RWPE1 (cell line): ENCODE data around the gene GFRA1.

Source experiments
- CTCF ChIA-PET: fragments of 350-600 bp; sonication (Branson Sonifier 250); formaldehyde crosslinking; extraction: SDS; loops from one replicate; lab custom pipeline; 2021; lab: Yijun Ruan, JAX
- POLR2A ChIA-PET: fragments of 400-600 bp; formaldehyde crosslinking; extraction: SDS; loops from one replicate; lab custom pipeline; 2020; ENCODE audit warnings: antibody characterized with exemption; ENCODE audit not compliant: low non-redundant PET; lab: Yijun Ruan, JAX
- DNase-seq: peaks from one replicate; pipeline ENCODE4 v3.0.0; 2012; ENCODE audit warnings: low spot score
- H3K27ac ChIP-seq: fragments of 450-650 bp; 2 replicates; pipeline ENCODE4 v1.5.1; 2017
- TF ChIP-seq, protein P1 (sequence below): fragments of 450-650 bp; conservative IDR thresholded peaks from 2 replicates; pipeline ENCODE4 v1.5.1; 2017; ENCODE audit warnings: low read depth, mild to moderate bottlenecking

GFRA1 gene

DNA sequence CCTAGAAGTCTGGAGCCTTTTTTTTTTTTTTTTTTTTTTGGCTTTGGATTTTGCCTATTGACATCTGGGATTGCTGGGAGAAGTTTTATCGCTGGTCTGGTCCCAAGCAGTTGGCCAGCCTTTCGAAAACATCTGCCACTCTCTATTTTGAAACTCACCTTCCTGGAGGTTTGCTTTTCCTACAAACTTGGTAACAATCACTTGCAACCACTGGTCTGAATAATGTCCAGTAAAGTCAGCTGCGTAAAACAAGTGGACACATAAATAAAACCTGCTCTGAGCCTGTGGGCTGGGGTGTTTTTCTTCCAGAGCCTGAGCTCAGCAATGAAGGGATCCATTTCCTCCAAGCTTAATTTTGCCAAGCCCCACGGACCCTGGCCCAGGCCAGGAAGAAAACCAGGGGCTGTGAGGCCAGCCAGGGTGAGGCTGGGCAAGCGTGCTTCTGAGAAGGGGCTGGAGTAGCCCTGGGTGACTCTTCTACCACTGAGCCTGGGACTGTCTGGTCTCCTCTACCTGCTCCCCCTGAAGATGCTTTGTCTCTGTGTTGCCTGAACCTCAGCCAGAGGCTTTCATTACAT lies 202.2 kb downstream of the GFRA1 start:
- POLR2A ChIA-PET = interaction anchor here (0.6 kb wide), 1 partner anchor 964 kb away, joined by 8 read pairs; no protein-coding TSS in a partner anchor
- CTCF ChIA-PET = interaction anchor here (0.6 kb wide), 1 partner anchor 451 kb away, joined by 3 read pairs; no protein-coding TSS in a partner anchor
- TF ChIP-seq, protein P1, sequence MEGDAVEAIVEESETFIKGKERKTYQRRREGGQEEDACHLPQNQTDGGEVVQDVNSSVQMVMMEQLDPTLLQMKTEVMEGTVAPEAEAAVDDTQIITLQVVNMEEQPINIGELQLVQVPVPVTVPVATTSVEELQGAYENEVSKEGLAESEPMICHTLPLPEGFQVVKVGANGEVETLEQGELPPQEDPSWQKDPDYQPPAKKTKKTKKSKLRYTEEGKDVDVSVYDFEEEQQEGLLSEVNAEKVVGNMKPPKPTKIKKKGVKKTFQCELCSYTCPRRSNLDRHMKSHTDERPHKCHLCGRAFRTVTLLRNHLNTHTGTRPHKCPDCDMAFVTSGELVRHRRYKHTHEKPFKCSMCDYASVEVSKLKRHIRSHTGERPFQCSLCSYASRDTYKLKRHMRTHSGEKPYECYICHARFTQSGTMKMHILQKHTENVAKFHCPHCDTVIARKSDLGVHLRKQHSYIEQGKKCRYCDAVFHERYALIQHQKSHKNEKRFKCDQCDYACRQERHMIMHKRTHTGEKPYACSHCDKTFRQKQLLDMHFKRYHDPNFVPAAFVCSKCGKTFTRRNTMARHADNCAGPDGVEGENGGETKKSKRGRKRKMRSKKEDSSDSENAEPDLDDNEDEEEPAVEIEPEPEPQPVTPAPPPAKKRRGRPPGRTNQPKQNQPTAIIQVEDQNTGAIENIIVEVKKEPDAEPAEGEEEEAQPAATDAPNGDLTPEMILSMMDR = no peak
- no peak overlapping the region for H3K27ac ChIP-seq
- DNase-seq = no peak

DNA sequence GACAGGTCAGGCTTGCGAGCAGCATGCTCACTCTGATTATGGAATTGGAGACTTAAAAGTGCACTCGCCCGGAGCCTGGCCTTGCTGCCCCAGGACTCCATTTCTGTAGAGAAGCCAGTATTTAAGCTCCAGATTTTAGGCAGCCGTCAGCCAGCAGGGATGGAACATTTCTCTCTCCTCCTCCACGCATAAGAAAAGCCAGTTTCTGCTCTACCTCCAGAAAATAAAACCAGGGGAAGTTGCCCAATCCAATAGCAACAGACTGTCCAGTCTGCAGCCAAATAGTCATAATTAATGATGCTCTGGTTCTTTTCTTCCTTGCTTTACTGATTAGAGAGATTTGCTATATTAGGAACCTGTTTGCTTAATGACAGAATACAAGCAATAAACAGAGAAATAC lies 203.2 kb downstream of the GFRA1 start:
- no peak for DNase-seq
- CTCF ChIA-PET = no interaction called here
- H3K27ac ChIP-seq = no peak overlapping the region
- POLR2A ChIA-PET = interaction anchor here (0.6 kb wide), 1 partner anchor 963 kb away, joined by 8 read pairs; no protein-coding TSS in a partner anchor
- TF ChIP-seq, protein P1 = no peak

DNA sequence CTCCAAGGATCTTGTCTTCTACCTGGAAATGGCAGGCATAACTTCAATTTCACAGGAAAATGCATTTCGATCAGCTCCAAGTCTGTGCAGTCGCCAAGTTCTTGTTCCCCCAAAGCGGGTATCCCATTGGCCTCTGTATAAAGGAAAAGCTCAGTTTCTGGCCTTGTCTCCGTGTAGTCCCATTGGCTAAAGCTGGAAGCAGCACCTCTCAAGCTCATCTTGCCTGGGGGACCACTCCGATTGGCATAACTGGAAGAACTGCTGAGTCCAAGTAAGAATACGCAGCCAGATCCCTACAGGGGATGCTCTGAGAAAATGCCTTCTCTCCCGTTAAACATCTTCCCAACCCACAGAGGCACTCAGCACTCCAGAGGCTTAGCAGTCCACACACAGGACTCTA lies 205.2 kb downstream of the GFRA1 start:
- no peak for DNase-seq
- TF ChIP-seq, protein P1 = no peak
- no peak overlapping the region for H3K27ac ChIP-seq
- CTCF ChIA-PET = interaction anchor here (0.6 to 0.7 kb wide), 2 partner anchors 74 to 179 kb away, joined by 3 to 4 read pairs; no protein-coding TSS in a partner anchor
- POLR2A ChIA-PET = no interaction called here

DNA sequence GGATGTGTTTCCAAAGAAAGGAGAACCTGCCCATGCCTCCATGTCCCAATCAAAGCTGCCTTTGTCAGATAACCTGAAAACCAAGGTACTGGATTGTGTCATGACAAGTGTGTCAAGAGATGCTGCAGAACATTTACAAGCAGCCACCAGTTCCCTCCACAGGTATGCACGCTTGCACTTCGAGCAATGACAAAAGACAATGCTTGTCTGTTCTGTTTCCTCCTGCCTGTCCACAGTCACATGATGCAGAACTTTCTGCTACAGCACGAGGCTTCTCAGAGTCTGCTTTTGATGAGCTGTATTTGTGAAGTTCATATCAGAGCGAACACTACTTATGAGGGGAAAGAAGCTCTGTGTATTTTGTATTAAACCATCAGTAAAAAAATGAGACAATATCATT lies 209.9 kb downstream of the GFRA1 start:
- TF ChIP-seq, protein P1 = no peak
- no peak overlapping the region for H3K27ac ChIP-seq
- CTCF ChIA-PET = no interaction called here
- POLR2A ChIA-PET = no interaction called here
- DNase-seq = no peak

DNA sequence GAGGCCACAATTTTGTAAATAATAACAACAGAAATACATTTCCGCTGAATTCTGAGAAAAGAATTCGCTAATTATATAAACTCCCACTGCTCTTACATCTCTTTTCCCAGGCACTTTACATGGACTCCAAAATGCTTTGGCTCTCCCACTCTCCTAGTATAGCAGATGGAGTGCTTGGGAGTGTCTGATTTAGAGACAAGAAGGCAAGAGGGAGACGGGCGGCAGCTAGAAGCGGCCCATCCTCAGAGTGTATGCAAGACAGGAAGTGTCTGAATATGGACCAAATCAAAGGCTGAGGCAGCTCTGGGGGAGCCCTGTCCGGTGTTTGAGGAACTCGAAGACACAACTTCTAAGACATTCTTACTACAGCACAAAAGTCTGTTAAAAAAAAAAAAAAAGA lies 212.1 kb downstream of the GFRA1 start:
- CTCF ChIA-PET = interaction anchor here (0.7 kb wide), 1 partner anchor 160 kb away, joined by 6 read pairs; no protein-coding TSS in a partner anchor
- POLR2A ChIA-PET = no interaction called here
- TF ChIP-seq, protein P1 = no peak
- no peak overlapping the region for H3K27ac ChIP-seq
- no peak for DNase-seq

DNA sequence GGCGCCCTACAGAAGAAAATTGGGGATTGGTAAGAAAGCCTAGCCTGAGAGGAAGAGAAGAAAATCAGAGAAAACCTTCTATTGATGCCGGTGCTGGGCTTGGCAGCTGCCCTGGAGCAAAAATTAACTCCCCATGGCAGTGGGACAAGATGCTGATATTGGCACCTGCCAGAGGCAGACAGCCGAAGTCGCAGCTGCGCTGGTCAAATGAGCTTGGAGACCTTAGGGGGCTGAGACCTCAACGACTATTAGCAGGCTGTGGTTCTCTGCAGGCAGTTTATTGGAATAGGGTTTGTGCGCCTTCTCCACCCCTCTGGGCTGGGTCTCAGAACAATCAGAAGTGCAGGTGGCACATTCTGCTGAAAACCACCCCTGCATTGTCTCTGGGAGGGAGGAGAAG lies 213.7 kb downstream of the GFRA1 start:
- no peak for DNase-seq
- ChIA-PET CTCF (interaction anchor here (0.7 kb wide), 1 partner anchor 126 kb away, joined by 3 read pairs; no protein-coding TSS in a partner anchor), POLR2A (no interaction called here)
- no peak overlapping the region for H3K27ac ChIP-seq
- TF ChIP-seq, protein P1 = no peak
